BE2C (cell line): Measurements from ENCODE around the gene NR2F6.

Experiments used
- DNase-seq: peaks from one replicate; pipeline ENCODE4 v3.0.0-alpha.2; 2020
- H3K27me3 ChIP-seq: fragments of 250-450 bp; sonication (Bioruptor Pico); 2 replicates; pipeline ENCODE4 v1.5.1; 2020; ENCODE audit warnings: mild to moderate bottlenecking
- H3K36me3 ChIP-seq: fragments of 250-450 bp; sonication (Bioruptor Pico); 2 replicates; pipeline ENCODE4 v1.5.1; 2020; ENCODE audit warnings: mild to moderate bottlenecking
- H3K4me1 ChIP-seq: fragments of 250-450 bp; sonication (Bioruptor Pico); 2 replicates; pipeline ENCODE4 v1.5.1; 2020
- H3K4me3 ChIP-seq: 2 replicates; pipeline ENCODE4 v1.5.1; 2011; ENCODE audit warnings: low read depth, low read length
- H3K9me3 ChIP-seq: fragments of 250-450 bp; sonication (Bioruptor Pico); 2 replicates; pipeline ENCODE4 v1.5.1; 2020
- TF ChIP-seq, protein P1 (sequence below): IDR thresholded peaks from 2 replicates; pipeline ENCODE4 v1.5.1; 2012; ENCODE audit warnings: mild to moderate bottlenecking, low read depth, low read length

NR2F6 gene

DNA sequence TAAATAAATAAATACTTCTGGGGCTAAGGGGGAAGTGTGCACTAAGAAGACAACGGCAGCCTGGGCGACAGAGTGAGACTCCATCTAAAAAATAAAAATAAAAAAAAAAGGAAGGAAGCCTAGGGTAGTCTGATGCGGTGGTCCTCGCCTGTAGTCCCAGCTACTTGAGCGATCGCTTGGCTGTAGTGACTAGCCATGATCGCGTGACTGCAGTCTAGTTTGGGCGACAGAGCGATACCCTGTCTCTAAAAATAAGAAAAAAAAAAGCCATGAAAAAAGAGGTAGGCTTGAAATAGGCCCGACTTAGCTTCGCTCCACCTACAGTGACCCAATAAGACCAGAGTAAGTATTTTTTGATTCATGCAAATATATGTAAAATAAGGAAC, 20.9 kb upstream of the NR2F6 start:
- no peak overlapping the region for H3K4me3 ChIP-seq
- no peaks in the 10 kb centered on the region for H3K9me3 ChIP-seq
- H3K36me3 ChIP-seq: peaks cover 12% of the 10 kb centered on the region
- TF ChIP-seq, protein P1, sequence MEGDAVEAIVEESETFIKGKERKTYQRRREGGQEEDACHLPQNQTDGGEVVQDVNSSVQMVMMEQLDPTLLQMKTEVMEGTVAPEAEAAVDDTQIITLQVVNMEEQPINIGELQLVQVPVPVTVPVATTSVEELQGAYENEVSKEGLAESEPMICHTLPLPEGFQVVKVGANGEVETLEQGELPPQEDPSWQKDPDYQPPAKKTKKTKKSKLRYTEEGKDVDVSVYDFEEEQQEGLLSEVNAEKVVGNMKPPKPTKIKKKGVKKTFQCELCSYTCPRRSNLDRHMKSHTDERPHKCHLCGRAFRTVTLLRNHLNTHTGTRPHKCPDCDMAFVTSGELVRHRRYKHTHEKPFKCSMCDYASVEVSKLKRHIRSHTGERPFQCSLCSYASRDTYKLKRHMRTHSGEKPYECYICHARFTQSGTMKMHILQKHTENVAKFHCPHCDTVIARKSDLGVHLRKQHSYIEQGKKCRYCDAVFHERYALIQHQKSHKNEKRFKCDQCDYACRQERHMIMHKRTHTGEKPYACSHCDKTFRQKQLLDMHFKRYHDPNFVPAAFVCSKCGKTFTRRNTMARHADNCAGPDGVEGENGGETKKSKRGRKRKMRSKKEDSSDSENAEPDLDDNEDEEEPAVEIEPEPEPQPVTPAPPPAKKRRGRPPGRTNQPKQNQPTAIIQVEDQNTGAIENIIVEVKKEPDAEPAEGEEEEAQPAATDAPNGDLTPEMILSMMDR: no peak
- no peak for DNase-seq
- H3K27me3 ChIP-seq: no peaks in the 10 kb centered on the region
- H3K4me1 ChIP-seq: no peaks in the 10 kb centered on the region

DNA sequence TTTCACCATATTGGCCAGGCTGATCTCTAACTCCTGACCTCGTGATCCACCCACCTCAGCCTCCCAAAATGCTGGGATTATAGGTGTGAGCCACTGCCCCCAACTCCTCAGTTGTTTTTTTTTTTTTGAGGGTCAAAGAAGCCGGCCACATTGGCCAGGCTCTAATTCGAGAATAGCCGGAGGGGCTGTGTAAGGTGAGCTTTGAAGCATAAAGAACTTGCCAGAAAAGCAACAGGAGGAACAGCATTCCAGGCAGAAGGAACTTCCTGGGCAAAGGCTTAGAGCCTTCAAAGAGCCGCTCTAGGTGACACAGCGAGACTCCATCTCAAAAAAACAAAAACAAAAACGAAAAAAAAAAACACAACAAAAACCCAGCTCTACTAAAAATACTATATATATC, 20.3 kb upstream of the NR2F6 start:
- Histone ChIP-seq H3K4me1 (no peaks in the 10 kb centered on the region), H3K9me3 (no peaks in the 10 kb centered on the region), H3K27me3 (no peaks in the 10 kb centered on the region), H3K4me3 (no peak overlapping the region), H3K36me3 (peaks cover 7% of the 10 kb centered on the region)
- TF ChIP-seq, protein P1: no peak
- DNase-seq: no peak

DNA sequence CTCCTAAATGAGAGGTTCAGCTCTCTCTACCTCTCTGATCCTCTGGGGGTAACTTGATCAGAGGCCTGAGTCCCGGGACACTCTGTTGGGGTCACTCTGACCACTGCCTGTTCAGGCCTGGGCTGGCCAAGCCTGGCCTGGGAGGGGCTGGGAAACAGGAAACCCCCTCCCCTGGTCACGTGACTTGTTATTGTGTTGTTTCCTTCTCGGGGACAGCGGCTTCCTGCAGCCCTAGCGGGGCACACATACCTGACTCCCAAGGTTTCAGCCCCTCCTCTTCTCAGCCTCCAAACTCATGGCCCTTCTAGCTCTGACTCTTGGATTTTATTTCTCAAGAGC, 18.9 kb upstream of the NR2F6 start, which contains the start of gene USHBP1:
Gene USHBP1 (minus strand): TSS at position 105 of the 339 bp plus-strand sequence. CDS start 446 bp downstream, outside the sequence.
- H3K4me3 ChIP-seq: no peak within 1 kb of the TSS
- TF ChIP-seq, protein P1: no peak
- H3K27me3 ChIP-seq: no peaks in the 10 kb centered on the region
- H3K9me3 ChIP-seq: no peaks in the 10 kb centered on the region; the same call in 1 of the 2 replicates
- H3K36me3 ChIP-seq: peaks cover 4% of the 10 kb centered on the region
- no peak for DNase-seq
- no peaks in the 10 kb centered on the region for H3K4me1 ChIP-seq

DNA sequence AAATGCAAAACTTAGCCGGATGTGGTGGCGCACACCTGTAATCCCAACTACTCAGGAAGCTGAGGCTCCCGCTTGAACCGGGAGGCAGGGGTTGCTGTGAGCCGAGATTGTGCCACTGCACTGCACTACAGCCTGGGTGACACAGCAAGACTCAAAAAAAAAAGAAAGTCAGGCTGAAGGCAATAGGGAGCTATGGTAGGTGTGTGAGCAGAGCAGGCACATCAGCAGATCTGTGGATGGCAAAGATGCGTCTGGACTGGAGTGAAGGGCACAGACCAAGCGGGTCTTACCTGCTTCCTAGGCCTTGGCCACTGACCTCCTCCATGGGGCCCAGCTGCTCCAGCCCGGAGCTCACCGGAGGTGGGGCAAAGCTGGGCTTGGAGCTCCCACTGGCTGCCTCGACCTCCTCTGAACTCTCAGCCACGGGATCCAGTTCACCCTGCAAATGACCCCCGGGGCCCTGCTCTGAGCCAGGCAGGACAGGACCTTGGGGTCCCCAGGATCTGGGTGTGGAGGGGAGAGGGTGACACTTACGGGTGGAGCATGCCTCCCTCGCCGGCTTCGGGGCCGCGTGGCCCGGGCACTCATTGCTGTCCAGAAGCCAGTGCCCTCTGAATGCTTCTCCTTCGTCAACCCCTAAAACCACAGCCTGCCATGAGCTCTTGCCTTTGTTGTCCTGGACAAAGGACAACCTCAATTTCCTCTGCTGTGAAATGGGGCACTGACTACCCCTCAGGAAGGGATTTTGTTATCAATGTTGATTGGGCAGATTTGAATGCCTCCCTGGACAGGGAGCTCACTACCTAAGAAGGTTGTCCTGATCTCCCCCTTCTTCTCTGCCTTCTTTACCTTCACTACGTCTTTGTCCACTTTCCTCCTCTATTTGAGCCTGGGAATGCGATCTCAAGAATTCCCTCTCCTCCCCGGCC, 18.3 kb upstream of the NR2F6 start:
- H3K4me3 ChIP-seq: no peak overlapping the region
- no peaks in the 10 kb centered on the region for H3K27me3 ChIP-seq
- H3K36me3 ChIP-seq: peaks cover 3% of the 10 kb centered on the region
- no peak for DNase-seq
- no peaks in the 10 kb centered on the region for H3K4me1 ChIP-seq
- TF ChIP-seq, protein P1: no peak
- peaks cover 3% of the 10 kb centered on the region; the same call in 1 of the 2 replicates for H3K9me3 ChIP-seq

DNA sequence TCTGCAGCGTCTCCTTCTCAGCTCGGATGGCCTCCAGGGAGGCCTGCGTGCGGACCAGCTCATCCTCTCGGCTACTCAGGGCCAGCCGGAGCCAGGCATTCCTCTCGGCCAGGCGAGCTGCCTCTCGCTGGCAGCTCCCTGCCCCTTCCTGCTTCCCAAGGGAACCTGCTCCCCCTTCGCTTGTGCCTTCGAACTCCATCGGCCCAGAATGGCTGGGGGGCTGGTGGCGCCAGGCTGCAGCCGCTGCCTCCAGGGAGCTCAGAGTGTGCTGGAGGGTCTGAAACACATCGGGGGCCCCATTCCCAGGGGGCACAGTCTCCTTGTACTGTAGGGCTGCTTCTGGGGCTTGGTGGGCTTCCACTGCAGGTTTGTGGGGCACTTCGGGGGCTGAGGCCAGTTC, 16.8 kb upstream of the NR2F6 start:
- Histone ChIP-seq H3K4me3 (no peak overlapping the region), H3K4me1 (no peaks in the 10 kb centered on the region), H3K9me3 (peaks cover 3% of the 10 kb centered on the region; the same call in 1 of the 2 replicates), H3K27me3 (no peaks in the 10 kb centered on the region), H3K36me3 (no peaks in the 10 kb centered on the region)
- TF ChIP-seq, protein P1: no peak
- no peak for DNase-seq

DNA sequence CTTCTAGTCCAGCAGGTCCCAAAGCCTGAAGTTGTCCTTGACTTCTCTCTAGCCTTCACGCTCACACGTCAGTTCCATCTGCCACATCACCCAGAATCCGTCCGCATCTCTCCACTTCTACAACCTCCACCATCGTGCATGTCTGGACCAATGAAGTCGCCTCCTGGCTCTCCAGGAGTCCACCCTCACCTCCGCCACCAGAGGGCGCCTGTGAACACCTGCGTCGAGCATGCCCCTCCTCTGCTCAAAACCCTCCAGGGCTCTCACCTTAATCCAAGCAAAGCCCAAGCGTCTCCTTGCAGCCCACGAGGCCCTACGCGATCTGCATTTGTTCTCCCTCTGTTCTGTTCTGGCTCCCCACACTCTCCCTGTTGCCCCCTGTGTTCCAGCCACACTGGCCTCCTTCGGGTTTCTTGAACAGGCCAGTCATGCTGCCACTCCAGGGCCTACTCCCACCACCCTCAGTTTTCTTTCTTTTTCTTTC, 15.2 kb upstream of the NR2F6 start:
- H3K9me3 ChIP-seq: peaks cover 3% of the 10 kb centered on the region; the same call in 1 of the 2 replicates
- no peak overlapping the region for H3K4me3 ChIP-seq
- TF ChIP-seq, protein P1: peak; percentile 97
- H3K36me3 ChIP-seq: no peaks in the 10 kb centered on the region
- H3K4me1 ChIP-seq: no peaks in the 10 kb centered on the region
- no peaks in the 10 kb centered on the region for H3K27me3 ChIP-seq
- peak; percentile 86 for DNase-seq
